HG03095 (cell line): ENCODE measurements around the gene OSBPL7.

Experiments used
- ATAC-seq: cut with Tn5 transposase; IDR thresholded peaks from one replicate; pipeline ENCODE4 v1.9.1; 2021; ENCODE audit warnings: moderate library complexity; ENCODE audit not compliant: unreplicated experiment

OSBPL7 gene

GRCh38 chr17:47807421-47807820 is 14.2 kb downstream of the OSBPL7 start:
- ATAC-seq, result no peak

DNA sequence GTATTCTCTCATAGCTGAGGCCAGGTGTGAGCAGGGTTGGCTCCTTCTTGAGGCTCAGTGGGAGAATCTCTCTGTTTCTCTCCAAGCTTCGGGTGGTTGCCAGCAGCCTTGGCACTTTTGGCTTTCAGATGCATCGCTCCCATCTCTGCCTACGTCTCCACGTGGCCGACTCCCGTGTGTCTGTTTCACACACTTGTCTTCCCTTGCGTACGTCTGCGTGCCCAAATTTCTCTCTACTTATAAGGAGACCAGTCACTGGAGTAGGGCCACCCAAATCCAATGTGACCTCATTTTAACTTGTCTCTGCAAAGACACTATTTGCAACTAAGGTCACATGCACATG is 14.7 kb downstream of the OSBPL7 start:
- no peak for ATAC-seq

- no peak for ATAC-seq
These were observed 15.3 kb downstream of the OSBPL7 start for GRCh38 chr17:47806026-47806912.

- ATAC-seq, result no peak
These were observed 17.1 kb downstream of the OSBPL7 start for GRCh38 chr17:47804461-47804860.

- ATAC-seq, result no peak
These were observed 17.8 kb downstream of the OSBPL7 start for GRCh38 chr17:47803751-47804150.

- no peak for ATAC-seq
These were observed 18.4 kb downstream of the OSBPL7 start for GRCh38 chr17:47803201-47803600.

- no peak for ATAC-seq
These were observed 19.1 kb downstream of the OSBPL7 start for GRCh38 chr17:47802341-47803022.

GRCh38 chr17:47801906-47802305 is 19.7 kb downstream of the OSBPL7 start:
- no peak for ATAC-seq

- ATAC-seq, result no peak
These were observed 20.3 kb downstream of the OSBPL7 start for GRCh38 chr17:47801176-47801765.

DNA sequence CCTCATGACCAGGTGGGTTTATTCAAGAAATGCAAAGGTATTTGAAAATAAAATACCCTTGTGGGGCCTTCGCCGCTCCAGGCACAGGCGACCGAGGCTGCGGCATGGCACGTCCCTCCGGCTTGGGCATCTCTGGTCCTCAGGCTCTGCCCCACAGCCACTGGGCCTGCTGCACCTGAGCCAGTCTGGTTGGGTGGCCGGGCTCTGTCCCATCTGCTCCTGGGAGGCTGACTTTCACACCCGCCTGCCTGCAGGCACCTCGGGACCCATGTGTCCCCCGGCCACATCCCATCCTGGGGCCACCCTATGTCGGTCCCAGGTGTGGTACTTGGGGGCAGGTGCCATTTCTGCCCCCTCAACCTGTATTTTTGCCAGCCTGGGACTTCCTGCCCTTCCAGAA is 20.9 kb downstream of the OSBPL7 start:
- no peak for ATAC-seq

DNA sequence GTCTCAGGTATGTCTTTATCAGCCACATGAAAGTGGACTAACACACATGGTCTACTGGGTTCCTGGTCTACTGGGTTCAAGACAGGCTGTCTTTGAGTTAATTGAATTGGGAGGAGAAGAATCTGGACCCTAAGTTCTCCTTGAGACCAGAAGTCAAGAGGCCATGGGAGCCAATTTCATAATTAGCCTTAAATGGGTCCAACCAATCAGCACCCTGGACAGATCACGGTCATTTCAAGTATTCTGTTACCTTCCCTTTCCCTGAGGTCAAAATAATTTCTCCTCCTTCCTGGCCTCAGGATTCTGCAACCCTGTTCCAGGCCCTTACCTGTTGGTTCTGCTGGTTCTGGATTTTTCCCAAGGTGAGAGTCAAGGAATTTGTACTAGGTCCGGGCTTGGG is 23.8 kb downstream of the OSBPL7 start:
- no peak for ATAC-seq

DNA sequence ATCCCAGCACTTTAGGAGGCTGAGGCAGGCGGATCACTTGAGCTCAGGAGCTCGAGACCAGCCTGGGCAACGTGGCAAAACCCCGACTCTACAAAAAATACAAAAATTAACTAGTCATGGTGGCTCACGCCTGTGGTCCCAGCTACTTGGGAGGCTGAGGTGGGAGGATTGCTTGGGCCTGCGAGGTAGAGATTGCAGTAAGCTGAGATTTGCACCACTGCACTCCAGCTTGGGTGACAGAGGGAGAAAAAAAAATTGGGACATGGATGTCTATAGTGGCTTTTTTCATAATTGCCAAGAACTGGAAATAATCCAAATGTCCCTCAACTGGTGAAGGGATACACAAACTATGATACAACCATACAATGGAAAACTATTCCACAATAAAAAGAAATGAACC is 28.6 kb downstream of the OSBPL7 start:
- ATAC-seq, result no peak

GRCh38 chr17:47792457-47792856 is 29.1 kb downstream of the OSBPL7 start:
- ATAC-seq, result no peak

GRCh38 chr17:47791025-47791424 is 30.6 kb downstream of the OSBPL7 start:
- no peak for ATAC-seq

GRCh38 chr17:47789611-47790561 is 31.7 kb downstream of the OSBPL7 start:
- ATAC-seq, result no peak

DNA sequence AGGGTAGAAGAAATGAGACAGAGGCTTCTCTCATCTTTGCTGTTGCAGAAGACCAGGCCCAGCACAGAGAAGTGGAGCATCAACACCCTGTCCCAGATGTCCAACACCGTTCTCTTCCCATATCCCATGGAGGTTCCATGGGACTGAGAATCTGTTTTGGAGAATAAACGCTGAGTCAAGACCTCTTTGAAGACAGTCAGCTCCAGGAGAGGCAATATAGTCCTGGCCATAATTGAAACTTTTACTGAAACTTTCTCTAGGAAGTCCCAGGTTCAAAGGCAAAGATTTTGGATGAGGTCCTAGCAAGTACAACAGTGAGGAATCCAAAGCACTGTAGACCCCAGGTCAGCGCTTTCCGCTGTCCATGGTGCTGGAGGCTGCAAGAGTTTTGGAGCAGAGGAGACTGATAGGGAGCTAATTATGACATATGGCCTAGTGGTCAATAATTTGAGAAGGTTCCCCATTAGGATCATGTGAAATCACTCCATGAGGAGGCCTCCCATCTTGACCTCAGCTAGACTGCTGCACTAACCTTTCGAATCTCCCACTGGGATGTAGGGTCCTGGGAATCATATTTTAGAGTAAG is 36.0 kb downstream of the OSBPL7 start:
- ATAC-seq, result no peak

GRCh38 chr17:47781397-47781796 is 40.2 kb downstream of the OSBPL7 start:
- ATAC-seq, result no peak

GRCh38 chr17:47778184-47778635 is 43.4 kb downstream of the OSBPL7 start:
- ATAC-seq, result no peak

GRCh38 chr17:47776330-47777197 is 45.0 kb downstream of the OSBPL7 start:
- ATAC-seq, result no peak
